ENCODE results near the gene B4GAT1.

The B4GAT1 gene

GRCh38 chr11:66337103-66337899 is 10.1 kb downstream of the B4GAT1 start:
- TF ChIP-seq, protein P1, sequence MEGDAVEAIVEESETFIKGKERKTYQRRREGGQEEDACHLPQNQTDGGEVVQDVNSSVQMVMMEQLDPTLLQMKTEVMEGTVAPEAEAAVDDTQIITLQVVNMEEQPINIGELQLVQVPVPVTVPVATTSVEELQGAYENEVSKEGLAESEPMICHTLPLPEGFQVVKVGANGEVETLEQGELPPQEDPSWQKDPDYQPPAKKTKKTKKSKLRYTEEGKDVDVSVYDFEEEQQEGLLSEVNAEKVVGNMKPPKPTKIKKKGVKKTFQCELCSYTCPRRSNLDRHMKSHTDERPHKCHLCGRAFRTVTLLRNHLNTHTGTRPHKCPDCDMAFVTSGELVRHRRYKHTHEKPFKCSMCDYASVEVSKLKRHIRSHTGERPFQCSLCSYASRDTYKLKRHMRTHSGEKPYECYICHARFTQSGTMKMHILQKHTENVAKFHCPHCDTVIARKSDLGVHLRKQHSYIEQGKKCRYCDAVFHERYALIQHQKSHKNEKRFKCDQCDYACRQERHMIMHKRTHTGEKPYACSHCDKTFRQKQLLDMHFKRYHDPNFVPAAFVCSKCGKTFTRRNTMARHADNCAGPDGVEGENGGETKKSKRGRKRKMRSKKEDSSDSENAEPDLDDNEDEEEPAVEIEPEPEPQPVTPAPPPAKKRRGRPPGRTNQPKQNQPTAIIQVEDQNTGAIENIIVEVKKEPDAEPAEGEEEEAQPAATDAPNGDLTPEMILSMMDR (conservative IDR thresholded peaks at IDR 0.05; ENCODE audit: low read depth, low read length) = no peak
- Histone ChIP-seq H2AFZ (ENCODE audit: low read depth) (no peak overlapping the region), H3K4me2 (no peak overlapping the region), H3K9ac (no peak overlapping the region), H3K79me2 (ENCODE audit: insufficient read depth, low read depth) (no peaks in the 10 kb centered on the region), H3K4me3 (IDR thresholded peaks at IDR 0.05; ENCODE audit: insufficient read depth, low read depth, low read length) (no peak overlapping the region), H3K4me1 (ENCODE audit: low read depth, poor library complexity, severe bottlenecking) (peaks cover 6% of the 10 kb centered on the region), H3K27me3 (ENCODE audit: insufficient read depth, low read depth) (peaks cover 14% of the 10 kb centered on the region; the same call in 1 of the 2 replicates), H3K36me3 (ENCODE audit: insufficient read depth) (no peaks in the 10 kb centered on the region), H3K27ac (no peak overlapping the region), H4K20me1 (ENCODE audit: insufficient read depth) (no peaks in the 10 kb centered on the region)

DNA sequence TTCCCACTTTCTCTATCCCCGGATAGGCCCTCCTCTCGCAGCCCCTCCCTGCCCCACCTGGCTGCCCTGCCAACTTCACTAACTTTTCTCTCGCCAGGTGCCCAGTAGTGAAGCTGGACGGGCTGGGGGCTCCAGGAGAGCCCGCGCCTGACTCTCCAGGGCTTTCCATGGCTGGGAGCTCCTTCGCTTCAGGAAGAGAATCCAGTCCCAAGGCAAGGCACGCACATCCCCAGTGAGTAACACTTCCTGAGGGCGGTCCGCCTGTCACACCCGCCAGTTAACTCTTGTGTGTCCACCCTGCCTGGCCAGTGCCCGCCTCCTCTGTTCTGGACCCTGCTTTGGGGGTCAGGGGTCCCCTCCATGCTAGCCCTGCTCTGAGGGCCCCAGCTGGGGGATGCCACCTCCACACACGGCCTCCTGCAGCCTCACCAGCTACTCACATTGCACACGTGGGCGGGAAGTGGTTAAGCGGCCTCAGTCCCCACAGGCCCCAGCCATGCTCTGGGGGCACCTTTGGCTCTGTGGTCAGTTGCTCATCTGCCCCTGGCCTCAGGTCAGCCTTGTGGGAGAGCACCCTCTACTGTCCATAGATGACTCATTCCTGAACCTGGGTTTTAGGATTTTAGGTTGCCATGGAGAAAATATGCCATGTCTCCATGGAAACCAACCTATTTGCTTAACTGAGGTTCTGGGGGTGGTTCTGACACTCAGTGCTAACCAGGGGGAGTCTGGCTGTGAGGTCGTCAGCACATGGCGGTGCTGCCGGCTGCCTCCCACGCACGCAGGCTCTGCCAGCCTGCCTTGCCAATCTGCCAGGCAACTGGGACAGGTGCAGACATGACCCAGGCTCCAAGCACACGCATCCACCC is 11.0 kb downstream of the B4GAT1 start, which contains the start of gene RIN1:
Gene RIN1 (minus strand): TSS at position 201 of the 869 bp plus-strand sequence. CDS start 32 bp downstream, at position 169.
- TF ChIP-seq, protein P1 (conservative IDR thresholded peaks at IDR 0.05; ENCODE audit: low read depth, low read length) = no peak
- H3K9ac ChIP-seq = no peak within 1 kb of the TSS
- H4K20me1 ChIP-seq (ENCODE audit: insufficient read depth) = no peaks in the 10 kb centered on the region
- H3K27ac ChIP-seq = no peak within 1 kb of the TSS
- H3K4me1 ChIP-seq (ENCODE audit: low read depth, poor library complexity, severe bottlenecking) = peaks cover 6% of the 10 kb centered on the region
- no peak within 1 kb of the TSS for H3K4me3 ChIP-seq (IDR thresholded peaks at IDR 0.05; ENCODE audit: insufficient read depth, low read depth, low read length)
- no peaks in the 10 kb centered on the region for H3K36me3 ChIP-seq (ENCODE audit: insufficient read depth)
- no peak within 1 kb of the TSS for H3K4me2 ChIP-seq
- H3K27me3 ChIP-seq (ENCODE audit: insufficient read depth, low read depth) = peaks cover 22% of the 10 kb centered on the region; the same call in 1 of the 2 replicates
- no peak within 1 kb of the TSS for H2AFZ ChIP-seq (ENCODE audit: low read depth)
- no peaks in the 10 kb centered on the region for H3K79me2 ChIP-seq (ENCODE audit: insufficient read depth, low read depth)

DNA sequence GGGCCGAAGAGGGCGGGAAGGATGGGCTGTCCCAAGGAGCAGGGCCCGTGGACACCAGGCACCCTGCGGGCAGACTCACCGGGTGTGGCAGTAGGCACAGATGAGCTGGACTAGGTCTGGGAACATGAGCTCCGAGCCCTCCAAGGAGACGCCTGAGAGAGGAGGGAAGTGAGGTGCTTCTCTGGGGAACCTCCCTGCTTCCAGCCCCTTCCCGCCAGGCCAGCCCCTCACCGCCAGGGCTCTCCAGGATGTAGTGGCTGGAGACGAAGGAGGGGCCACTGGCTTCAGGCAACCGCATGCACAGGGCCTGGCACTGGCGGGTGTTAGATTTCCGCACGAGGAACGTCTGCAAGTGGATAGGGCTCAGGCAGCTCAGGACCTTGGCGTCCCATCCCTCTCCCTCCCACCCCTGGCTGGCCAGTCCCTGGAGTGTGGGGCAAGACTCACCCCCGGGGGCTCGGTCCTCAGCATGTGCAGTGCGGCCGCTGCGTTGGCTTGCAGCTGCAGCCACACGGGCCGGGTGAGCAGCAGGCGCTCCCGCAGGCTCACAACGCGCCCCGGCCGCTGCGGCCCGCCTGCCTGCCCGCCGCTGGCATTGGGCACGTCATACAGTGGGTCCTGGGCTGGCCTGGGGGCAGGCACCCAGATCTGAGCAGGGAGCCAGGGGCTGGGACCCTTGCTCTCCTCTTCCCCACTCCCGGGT is 11.7 kb downstream of the B4GAT1 start:
- TF ChIP-seq, protein P1 (conservative IDR thresholded peaks at IDR 0.05; ENCODE audit: low read depth, low read length) = no peak
- H2AFZ ChIP-seq (ENCODE audit: low read depth) = no peak overlapping the region
- H3K36me3 ChIP-seq (ENCODE audit: insufficient read depth) = no peaks in the 10 kb centered on the region
- peaks cover 25% of the 10 kb centered on the region; the same call in 1 of the 2 replicates for H3K27me3 ChIP-seq (ENCODE audit: insufficient read depth, low read depth)
- no peaks in the 10 kb centered on the region for H4K20me1 ChIP-seq (ENCODE audit: insufficient read depth)
- H3K4me1 ChIP-seq (ENCODE audit: low read depth, poor library complexity, severe bottlenecking) = peaks cover 6% of the 10 kb centered on the region
- H3K9ac ChIP-seq = no peak overlapping the region
- H3K4me2 ChIP-seq = no peak overlapping the region
- no peak overlapping the region for H3K27ac ChIP-seq
- H3K79me2 ChIP-seq (ENCODE audit: insufficient read depth, low read depth) = no peaks in the 10 kb centered on the region
- H3K4me3 ChIP-seq (IDR thresholded peaks at IDR 0.05; ENCODE audit: insufficient read depth, low read depth, low read length) = no peak overlapping the region
